HG03432 (cell line): ENCODE measurements around the gene NUTM2A.
"Not testable (repeated sequence)": the region's sequence is repeated elsewhere in the genome, so short reads cannot be mapped to it uniquely, and the experiment has no call there.

ENCODE experiments used
- ATAC-seq: cut with Tn5 transposase; IDR thresholded peaks from one replicate; pipeline ENCODE4 v1.9.1; 2021; ENCODE audit warnings: mild to moderate bottlenecking, moderate library complexity; ENCODE audit not compliant: unreplicated experiment

NUTM2A gene, protein sequence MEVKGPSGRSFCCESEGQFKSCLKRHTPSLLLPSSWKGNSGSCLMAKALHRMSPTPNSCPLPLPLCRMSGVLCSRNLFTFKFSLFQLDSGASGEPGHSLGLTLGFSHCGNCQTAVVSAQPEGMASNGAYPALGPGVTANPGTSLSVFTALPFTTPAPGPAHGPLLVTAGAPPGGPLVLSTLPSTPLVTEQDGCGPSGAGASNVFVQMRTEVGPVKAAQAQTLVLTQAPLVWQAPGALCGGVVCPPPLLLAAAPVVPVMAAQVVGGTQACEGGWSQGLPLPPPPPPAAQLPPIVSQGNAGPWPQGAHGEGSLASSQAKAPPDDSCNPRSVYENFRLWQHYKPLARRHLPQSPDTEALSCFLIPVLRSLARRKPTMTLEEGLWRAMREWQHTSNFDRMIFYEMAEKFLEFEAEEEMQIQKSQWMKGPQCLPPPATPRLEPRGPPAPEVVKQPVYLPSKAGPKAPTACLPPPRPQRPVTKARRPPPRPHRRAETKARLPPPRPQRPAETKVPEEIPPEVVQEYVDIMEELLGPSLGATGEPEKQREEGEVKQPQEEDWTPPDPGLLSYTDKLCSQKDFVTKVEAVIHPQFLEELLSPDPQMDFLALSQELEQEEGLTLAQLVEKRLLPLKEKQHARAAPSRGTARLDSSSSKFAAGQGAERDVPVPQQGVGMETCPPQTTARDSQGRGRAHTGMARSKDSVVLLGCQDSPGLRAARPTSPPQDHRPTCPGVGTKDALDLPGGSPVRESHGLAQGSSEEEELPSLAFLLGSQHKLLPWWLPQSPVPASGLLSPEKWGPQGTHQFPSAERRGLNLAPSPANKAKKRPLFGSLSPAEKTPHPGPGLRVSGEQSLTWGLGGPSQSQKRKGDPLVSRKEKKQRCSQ

DNA sequence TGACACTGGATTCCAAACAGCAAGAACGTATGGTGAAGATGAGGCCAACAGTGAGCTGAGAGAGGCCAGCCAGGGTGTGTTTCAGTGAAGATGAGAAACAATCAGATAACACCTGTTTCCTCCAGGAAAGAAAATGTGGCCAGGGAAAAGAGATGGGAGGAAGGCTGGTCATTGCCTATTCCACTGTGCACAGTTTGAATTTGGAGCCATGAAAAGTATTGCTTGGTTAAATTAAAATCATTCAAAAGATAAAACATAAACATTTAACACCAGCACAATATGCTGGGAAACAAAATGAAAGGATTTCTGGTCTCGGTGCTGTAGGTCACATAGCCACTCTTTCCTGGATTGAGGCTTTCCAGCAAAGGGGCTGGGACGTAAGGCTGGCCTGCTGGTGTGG, at the start of gene NUTM2A:
Gene NUTM2A (plus strand): TSS at position 301 of the 400 bp plus-strand sequence. CDS start 383 bp downstream, outside the sequence.
- ATAC-seq = not testable (repeated sequence)

DNA sequence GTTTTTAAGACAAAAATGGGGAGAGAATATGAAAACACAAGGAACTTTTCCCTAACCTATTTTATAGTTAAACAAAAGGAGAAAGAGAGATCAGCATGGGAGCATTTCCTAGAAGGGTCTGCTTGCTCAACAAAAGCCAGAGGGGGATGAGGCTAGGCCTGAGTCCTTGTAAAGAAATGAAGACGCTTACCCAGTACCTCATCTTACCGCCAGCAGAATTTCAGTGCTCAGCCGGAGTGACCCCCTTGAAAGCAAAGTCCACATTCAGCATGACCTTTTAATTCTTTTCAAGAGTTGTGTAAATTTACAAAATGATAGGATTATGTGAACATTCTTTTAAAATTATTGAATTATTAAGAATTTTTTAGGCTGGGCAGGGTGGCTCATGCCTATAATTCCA, 47.7 kb upstream of the NUTM2A start:
- ATAC-seq = not testable (repeated sequence)

DNA sequence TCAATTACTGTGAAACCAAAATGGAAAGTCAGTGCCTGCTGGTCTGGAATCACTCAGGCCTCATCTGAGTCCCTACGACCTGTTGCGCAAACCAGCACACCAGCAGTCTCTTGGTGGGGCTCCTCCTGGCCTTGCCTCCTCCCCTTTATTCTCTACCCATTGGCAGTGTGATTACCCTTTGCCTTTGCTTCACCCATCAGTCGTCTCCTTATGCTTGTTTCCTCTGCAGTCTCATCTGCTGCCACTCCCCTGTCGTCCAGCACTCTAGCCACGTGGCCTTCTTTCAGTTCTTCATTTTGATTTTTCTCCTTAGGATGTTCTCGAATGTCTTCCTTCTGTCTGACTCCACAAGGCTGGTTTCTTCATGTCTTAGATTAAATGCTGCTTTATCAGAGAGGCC, 40.8 kb upstream of the NUTM2A start:
- ATAC-seq = not testable (repeated sequence)

DNA sequence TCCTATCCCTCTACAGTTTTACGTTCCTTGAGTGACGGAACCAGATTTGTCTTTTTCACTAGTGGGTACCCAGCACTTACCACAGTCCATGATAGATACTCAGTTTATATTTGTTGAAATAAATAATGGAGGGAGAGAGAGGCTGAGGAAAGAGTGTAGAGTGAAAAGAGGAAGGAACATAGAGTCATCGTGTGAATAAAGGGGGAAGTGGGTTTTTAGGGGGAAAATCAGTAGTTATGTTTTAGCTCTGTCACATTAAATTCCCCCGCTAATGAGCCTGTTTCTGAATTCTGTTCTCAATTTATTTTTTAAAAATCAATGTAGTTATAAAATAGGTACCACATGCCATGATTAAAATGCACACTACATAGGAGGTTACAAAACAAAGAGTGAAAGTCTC, 39.2 kb upstream of the NUTM2A start:
- ATAC-seq = not testable (repeated sequence)

DNA sequence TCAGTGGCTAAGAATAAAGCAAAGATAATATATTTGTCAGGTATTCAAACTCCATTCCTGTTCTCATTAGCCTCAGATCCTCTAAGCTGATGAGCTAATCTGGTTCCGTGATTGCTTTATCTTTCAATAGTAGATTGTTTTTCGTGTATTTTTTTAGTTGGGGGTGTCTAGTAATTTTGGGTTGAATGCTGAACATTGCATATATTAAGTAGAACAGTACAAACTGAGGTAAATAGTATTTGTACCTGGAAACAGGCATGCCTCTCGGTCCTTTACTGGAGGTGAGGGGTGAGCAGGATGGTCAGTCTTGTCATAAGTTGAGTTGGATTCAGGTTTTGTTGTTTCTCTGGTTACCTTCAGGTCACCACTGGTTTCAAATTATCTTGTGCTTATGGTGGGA, 37.7 kb upstream of the NUTM2A start:
- not testable (repeated sequence) for ATAC-seq

DNA sequence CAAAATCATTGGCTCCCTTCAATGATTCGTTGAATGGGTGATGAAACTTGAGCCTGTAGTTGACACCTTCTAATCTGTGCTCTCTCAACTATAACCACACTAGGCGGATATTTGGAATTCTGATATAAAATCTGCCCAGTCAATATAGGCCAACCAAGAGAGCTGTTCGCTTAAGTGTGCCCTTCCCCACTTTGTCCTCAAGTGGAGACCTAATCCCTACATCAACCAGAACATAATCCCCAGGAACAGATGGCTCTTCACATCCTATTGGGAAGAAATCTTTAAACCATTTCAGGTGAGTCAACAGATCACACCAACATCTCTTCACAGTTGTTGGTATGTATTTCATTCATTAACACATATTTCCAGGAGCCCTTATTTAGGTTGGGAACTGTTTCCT, 33.4 kb upstream of the NUTM2A start:
- ATAC-seq = not testable (repeated sequence)

DNA sequence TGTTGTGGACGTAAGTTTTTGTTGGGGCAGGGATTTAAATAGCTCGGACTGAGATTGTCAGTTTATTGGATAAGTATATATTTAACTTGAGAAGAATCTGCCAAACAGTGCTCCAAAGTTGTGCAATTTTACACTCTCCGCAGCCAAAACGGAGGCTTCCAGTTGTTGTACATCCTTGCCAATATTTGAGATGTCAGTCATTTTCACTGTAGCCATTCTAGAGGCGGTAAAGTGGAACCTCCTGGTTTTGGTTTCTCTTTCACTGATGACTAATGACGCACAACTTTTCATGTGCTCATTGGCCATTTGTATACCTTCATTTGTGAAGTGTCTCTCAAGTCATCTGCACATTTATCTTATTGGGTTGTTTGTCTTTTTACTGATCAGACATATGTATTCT, 24.3 kb upstream of the NUTM2A start:
- ATAC-seq = peak; percentile 74

DNA sequence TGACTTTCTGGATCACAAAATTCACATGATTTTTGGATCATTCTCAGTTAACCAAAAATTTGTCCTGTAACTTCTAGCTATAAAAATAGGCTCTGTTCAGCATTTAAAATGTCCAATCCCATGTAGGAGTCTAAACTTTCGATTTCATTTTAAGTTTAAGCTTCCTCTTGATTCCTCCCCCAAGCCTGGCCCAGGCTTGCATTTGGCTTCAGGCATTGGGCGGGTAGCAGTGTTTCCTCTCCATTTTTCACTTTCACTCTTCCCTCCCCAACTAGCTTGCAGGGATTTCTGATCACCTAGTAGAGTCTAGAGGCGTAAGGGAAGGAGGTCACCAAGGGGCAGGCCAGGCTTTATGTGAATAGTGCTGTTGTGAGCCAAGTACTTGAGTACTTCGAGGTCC, 20.4 kb upstream of the NUTM2A start:
- not testable (repeated sequence) for ATAC-seq

DNA sequence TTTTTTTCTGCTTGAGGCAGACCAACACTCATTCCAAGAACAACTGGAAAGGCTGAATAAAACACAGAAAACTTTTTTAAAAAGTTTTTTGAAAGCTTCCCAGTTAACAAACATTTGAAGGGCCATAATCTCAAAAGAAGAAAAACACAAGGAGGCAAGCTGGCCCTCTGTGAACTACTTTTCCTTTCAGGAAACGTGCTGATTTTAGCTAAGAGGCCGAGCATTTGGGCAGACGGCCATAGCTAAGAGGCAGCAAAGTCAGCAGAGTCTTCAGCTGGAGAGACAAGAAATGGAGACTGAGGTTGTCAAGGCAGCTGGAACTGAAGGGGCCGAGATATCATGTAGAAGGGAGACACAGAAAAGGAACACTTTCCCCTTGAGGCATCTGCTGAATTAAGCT, 18.3 kb upstream of the NUTM2A start:
- ATAC-seq = not testable (repeated sequence)

DNA sequence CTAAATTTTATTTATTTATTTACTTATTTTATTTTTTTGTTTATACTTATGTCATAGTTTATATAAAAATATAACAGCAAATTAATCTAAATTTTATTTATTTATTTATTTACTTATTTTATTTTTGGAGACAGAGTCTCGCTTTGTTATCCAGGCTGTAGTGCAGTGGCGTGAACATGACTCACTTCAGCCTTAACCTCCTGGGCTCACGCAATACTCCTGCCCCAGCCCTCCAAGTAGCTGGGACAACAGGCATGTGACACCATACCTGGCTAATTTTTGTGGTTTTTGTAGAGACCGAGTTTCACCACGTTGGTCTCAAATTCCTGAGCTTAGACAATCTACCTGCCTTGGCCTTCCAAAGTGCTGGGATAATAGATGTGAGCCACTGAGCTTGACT, 14.9 kb upstream of the NUTM2A start:
- not testable (repeated sequence) for ATAC-seq

DNA sequence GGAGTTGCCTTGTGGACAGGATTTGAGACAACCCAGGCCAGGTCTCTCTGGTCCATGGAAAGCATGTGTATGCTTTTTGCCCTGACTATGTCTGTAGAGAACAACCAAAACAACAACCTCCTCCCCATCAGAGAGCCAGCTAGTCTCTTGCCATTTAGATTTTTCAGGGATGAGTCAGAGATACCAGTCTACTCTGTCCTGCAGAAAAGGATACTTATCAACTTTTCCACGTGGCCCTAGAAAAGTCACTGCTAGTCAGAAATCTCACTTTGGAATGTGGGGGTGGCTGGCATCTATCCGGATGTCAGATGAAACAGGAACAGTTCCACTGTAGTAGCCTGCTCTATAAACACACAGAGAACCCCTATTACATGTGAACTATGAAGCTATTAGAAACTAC, 13.4 kb upstream of the NUTM2A start:
- ATAC-seq = not testable (repeated sequence)

DNA sequence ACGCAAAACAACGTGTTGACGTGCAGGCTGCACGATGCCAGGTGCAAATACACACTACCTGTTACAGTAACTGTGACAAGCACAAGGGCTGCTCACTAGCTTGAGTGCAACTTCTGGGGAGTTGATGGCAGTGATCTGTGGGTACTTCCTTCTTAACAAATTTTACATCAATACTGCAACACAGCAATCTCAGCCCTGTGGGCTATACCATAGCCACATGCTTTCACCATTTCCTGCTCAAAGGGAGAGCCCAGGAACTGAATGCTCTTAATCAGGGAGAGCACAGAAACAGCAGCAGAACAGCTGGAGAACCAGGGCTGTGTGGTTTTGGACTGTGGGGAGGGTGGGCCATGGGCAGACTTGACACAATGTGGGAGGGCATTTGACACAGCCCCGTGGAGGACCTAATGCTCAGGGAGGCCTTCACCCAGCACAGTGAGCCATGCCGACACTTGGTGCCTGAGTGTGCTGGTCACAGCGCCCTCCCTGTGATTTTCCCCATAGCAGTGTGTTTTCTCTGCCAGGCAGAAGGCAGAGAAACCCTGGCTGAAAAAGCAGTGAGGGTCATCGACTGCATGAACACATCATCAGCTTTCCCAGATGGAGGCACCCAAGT, 12.0 kb upstream of the NUTM2A start:
- ATAC-seq = not testable (repeated sequence)

DNA sequence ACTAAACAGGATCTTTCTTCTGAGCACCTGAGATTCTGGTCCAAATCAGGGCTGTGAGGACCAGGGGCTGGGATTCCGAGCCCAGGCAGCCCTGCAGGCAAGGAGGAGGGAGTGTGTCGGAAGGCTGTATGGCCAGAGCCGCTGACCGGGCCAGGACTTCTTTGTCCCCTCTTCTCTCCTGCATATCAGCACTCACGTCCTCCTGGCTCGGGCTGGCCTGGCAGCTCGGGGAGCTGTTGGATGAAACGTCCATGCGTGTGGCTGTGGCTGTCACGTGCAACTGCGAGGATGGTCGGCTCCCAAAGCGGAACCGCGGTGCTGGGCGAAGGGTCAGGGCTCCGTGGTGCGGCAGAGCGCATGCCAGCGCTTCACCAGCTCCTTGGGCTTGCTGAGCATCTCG, 11.4 kb upstream of the NUTM2A start:
- not testable (repeated sequence) for ATAC-seq

DNA sequence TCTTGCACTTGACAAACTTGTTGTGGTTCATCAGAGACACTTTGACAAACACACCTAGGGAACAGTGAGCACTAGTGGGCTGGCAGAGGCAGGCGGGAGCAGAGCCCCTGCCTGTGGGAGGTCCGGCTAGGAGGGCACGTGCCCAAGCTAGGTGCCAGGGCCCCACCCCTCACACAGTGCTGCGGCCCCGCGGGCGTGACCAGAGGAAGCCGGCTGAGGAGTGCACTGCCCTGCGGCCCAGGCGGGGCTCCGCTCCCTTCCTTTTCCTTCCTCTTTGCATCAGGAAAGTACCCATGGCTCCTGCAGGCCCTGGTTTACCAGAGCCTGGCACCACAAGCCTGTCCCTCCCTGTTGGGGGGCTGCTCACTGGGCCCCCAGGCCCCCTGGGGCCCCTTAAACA, 9.1 kb upstream of the NUTM2A start:
- ATAC-seq = not testable (repeated sequence)

DNA sequence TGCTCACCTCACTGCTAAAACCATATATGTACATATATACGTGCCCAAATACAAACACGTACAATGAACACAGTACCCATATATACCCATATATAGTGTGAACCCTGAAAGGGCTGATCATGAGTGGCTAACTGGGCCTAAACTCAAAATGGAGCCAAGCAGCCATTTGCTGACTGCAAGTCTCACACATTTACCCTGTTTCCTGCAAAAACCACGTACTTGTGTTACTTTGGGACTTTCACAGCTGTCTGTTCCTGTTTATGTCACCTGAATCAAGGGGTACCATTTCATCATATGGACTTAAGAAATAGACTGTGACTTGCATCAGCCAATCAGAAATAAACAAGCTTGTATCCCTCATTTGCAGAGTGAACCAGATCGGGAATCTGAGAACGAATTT, 5.9 kb upstream of the NUTM2A start:
- not testable (repeated sequence) for ATAC-seq

DNA sequence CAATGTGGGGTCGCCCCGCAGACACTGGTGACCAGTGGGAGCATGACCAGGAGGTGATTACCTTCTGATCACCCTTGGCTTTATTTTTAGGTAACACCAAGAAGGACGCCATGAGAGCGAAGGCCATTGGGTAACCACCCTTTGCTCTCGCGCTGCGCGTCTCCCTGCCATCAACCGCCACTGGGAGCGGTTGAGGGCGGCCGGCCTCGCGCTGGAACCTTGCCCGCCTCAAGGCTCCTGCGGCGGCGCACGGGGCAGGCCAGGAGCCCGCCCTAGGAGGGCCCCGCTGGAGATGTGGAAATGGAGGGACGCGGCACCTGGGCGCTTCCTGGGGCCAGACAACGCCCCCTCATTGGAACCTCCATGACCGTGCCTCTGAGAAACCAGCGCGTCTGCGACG, 2.5 kb upstream of the NUTM2A start:
- ATAC-seq = not testable (repeated sequence)

DNA sequence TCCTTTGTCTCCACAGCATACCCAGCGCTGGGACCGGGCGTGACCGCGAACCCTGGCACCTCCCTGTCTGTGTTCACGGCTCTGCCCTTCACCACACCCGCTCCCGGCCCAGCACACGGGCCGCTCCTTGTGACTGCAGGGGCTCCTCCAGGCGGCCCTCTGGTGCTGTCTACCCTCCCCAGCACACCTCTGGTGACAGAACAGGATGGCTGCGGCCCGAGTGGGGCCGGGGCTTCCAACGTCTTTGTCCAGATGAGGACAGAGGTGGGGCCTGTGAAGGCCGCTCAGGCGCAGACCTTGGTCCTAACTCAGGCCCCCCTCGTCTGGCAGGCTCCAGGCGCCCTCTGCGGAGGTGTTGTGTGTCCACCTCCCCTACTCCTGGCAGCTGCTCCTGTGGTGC, 3.0 kb downstream of the NUTM2A start:
- ATAC-seq = not testable (repeated sequence)

DNA sequence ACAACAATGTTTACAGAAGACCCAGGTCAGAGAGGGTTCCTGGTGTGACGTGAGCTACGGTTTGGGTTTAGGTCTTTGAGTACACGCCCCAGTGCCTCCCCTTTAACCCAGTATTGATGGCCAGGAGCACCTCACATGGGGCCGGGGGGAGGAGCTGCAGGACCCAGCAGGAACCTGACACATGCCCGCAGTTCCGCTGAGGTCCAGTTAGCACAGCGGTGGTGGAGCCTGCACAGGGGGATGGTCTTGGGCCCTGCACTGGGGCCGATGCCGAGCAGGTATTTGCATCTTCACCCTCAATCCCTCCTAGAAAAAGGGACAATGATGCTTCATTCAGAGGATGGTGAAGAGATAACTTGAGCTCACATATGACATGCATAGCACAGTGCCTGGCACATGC, 4.0 kb downstream of the NUTM2A start:
- not testable (repeated sequence) for ATAC-seq

DNA sequence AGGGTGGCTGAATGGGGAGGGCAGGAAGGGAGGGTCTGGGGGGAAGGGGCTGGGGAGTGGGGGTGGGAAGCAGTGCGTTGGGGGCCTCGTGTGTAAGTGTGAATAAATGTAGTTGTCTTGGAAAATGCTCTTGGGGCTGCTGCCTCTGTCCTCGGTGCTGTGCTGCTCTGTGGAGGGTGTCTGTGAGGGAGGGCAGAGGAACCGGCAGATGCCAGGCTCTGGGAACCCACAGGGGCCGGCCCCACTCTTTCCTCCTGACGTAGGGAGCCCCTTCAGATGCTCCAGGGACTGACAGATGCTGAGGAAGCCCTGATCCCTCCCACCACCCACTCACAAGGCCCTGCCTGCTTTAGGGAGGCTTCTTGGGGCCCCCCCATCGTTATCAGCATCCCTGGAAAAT, 9.6 kb downstream of the NUTM2A start:
- ATAC-seq = not testable (repeated sequence)

DNA sequence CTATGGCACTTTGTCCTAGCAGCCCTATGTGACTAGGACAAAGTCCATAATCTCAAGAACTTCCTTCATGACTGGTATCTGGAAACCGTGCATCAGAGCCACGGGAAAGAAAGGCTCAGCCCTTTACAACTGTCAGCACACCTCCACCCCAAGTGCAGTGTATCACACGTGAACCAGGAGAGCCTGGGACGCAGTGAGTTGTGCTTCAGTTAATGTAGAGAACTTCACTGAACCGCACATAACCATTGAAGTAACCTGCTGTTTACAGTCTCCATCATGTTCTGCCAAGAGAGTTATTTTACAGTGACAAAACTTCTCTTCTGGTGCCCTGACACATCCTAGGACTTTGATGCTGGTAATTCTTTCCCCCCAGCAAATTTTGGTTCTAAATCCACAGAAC, 12.0 kb downstream of the NUTM2A start:
- ATAC-seq = not testable (repeated sequence)

DNA sequence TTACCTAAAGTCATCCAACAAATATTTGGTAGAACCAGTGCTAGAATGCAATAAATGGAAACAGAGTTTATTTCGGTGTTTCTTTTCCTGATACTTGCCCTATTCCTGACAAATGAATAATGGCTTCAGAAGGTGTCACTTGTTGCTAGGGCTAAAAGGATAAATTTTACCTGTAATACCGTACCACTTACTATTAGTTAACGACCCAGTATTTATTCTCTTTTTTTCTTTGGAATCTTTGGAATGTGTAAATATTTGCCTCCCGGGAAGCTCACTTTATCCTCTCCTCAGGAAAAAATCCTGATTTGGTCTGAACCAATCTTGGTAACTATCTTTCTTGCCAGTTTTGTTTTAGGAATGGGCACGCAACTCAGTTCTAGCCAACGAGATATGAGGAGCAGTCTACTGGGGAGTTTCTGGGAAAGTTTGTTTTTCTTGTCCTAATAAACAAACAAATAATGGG, 14.1 kb downstream of the NUTM2A start:
- ATAC-seq = not testable (repeated sequence)
